DLD1 (cell line): ENCODE data around the gene INKA1.
"Not testable (repeated sequence)": the region's sequence is repeated elsewhere in the genome, so short reads cannot be mapped to it uniquely, and the experiment has no call there.

Experiments used
- in situ Hi-C: cut with HindIII; loops from 2 replicates; pipeline ENCODE4 v1.10.0; 2017; ENCODE audit warnings: low sequenced_read_pairs

The INKA1 gene

DNA sequence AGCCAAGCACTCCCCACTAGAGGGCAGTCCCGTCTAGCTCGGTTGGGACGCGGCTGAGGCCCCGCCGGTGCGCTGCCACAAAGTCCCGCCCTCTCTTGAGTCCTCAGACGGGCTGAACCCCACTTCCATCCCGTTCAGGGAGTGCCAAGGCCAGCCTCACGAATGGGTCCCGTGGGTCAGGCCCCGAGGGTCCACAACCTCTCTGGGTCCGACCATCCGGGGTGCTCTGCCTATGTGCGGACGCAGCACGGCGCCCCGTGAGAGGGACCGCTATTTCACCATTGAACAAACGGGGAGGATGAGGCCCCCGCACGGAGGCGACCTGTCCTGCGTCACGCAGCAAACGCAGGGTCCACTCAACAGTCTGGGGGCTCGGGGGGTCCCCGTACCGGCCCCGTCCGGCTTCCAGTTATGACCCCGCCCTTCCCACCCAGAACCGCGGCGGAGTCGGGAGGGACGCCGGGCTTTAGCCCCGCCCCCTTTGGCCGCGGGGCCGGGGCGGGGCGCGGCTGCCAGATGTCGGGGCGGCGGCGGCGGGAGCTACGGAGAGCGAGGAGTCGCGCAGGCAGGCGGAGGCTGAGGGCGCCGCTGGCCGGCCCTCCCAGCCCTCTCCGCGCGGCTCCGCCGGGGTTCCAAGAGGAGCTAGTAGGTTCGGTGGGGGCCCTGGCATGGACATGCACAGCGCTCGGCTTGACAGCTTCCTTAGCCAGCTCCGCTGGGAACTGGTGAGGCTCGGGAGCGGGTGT lies at the start of gene INKA1:
Gene INKA1, plus strand, starts transcription at position 543 of the 746 bp plus-strand sequence. Its CDS starts 132 bp downstream, at position 675.
- in situ Hi-C loops, result no loop called here

DNA sequence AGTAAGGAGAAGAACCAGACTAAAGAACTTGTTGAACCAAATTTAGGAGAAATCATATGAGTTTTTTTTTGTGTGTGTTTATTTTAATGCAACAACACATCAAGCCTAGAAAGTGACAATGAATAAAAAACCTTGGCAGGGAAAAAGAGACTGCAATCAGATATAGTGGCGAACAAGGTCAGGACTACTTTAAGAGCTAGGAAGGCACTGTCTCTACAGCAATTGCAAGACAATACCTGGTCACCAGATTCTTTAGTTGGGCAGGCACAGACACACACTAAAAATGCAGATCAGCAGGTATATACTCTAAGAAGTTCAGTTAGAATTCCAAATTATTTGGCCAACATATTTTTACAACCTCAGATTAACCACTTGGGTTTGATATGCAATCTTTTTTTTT lies 48.5 kb upstream of the INKA1 start:
- in situ Hi-C loops, result no loop called here

DNA sequence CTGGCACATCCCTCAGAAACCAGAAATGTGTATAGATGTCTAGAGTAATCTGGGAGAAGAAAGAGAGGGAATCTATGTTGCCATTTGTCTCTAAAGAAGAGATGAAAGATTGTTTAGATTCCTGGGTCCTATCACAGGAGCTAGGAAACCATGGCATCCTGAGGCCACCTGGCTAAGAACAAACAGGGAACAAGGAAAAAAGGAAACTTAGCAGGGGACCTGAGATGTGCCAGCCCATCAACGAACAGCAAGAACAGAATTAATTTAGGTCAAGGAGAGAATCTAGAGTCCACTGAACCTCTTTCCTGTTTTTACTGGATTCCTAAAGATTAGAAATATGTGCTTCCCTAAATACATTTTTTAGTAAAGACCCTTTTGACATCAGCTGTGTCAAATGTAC lies 47.0 kb upstream of the INKA1 start:
- in situ Hi-C loops, result no loop called here

DNA sequence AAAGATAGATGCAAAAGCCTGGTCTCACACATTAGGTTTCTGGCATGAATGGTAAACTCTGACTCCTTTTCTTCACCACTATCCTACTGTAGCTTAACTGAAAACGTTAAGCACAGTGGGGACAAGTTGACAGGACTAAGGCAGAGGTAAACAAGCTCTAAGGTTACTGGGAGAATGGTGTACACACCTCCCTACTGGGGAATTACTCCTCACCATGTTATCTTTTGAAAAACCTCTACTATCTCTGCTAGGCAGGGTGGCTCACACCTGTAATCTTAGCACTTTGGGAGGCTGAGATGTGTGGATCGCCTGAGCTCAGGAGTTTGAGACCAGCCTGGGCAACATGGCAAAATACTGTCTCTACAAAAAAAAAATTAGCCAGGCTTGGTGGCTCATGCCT lies 45.9 kb upstream of the INKA1 start:
- in situ Hi-C loops, result no loop called here

DNA sequence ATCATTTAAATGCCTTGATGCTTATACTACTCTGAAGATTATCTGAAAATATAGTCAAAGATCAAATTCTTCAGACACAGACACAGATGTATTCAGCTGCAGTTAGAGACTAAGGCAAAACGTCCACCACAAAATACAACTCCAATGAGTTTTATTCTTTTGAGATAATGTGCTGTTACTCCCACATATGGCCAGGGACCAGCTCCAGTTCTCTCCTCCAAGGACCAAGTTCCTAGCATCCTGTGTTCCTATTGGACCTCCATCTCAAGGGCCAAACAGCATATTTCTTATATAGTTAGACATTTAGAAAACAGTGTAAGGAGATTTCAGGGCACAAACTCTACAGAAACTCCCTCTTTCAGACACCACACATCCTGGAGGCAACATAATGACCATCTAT lies 43.8 kb upstream of the INKA1 start:
- in situ Hi-C loops, result no loop called here

DNA sequence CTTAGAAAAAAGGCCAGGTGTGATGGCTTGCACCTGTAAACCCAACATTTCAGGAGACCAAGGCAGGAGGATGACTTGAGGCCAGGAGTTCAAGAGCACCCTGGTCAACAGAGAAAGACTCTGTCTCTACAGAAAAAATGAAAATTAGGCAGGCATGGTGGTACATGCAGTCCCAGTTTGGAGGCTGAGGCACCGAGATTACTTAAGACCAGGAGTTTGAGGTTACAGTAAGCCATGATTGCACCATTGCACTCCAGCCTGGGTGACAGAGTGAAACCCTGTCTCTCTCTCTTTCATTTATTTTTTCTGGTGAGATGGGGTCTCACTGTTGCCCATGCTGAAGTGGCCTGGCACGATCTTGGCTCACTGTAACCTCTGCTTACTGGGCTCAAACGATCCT lies 41.4 kb upstream of the INKA1 start:
- in situ Hi-C loops, result no loop called here

DNA sequence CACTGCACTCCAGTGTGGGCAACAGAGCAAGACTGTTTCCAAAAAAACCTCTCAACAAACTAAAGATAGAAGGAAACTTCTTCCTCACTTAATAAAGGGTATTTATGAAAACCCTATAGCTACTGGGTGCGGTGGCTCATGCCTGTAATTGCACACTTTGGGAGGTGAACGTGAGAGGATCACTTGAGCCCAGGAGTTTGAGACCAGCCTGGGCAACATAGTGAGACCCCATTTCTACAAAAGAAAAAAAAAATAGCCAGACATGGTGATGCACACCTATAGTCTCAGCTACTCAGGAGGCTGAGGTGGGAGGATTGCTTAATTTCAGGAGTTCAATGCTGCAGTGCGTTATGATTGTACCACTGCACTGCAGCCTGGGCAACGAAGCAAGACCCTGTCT lies 39.1 kb upstream of the INKA1 start:
- in situ Hi-C loops, result no loop called here

DNA sequence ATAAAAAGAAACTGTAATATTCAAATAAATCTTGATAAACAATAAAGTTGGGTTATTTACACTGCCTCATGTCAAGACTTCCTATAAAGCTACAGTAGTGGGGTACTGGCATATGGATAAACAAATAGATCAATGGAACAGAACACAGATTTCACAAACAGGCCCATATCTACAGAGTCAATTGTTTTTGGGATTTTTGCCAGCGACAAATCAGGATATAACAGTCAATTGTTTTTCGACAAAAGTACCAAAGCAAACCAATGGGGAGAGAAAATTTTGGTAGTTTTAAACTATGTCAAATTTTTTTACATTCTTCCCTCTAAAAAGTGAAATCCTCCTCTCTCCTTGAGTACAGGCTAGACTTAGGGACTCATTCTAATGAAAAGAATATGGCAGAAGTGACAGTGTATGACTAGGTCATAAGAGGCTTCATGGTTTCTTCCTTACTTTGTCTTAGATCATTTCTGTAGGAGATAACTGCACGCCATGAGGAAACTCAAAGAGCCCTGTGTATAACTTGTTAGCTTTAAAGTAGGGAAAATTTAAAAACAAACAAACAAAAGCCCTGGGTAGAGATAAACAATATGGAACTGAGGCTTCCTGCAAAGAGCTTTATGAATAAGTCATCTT lies 33.7 kb upstream of the INKA1 start:
- in situ Hi-C loops, result no loop called here

DNA sequence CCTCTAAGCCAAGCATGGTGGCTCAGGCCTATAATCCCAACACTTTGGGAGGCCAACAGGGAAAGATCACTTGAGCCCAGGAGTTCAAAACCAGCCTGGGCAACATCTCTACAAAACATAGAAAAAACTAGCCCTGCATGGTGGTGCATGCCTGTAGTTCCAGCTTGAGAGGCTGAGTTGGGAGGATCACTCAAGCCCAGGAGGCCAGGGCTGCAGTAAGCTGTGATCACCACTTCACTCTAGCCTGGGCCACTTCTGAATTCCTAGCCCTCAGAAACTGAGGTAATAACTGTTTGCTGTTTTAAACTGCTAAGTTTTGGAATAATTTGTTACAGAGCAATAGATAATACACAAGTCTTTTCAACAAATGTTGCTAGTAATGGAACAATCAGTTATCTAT lies 33.1 kb upstream of the INKA1 start:
- in situ Hi-C loops, result no loop called here

DNA sequence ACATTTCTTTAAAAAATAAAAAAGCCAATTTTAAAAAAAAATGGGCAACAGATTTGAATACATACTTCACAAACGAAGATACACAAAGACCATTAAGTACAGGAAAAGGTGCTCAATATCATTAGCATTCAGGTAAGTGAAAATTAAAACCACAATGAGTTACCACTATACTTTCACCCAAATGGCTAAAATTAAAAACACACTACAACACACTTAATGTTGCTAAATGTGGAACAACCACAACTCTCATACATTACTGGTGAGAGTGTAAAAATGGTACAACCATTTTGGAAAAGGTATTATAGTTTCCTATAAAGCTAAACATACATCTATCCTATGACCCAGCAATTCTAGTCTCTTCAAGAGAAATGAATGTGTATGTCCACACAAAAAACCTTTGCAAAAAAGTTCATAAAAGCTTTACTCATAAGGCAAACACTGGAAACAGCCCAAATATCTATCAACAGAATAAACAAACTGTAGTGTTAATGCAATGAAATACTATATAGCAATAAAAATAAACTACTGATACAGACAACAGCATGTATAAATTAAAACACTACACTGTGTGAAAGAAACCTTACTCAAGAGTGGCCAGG lies 31.6 kb upstream of the INKA1 start:
- in situ Hi-C loops, result no loop called here

DNA sequence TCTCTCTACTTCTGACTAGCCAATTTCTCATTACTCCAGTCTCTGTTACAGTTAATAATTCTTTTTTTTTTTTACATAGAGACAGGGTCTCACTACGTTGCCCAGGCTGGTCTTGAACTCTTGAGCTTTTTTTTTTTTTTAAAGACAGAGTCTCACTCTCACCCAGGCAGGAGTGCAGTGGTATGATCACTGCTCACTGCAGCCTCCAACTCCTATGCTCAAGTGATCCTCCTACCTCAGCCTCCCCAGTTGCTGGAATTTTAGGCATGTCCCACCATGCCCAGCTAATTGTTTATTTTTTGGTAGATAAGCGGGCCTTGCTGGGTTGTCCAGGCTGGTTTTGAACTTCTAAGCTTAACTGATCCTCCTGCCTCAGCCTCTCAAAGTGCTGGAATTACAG lies 30.4 kb upstream of the INKA1 start:
- in situ Hi-C loops, result no loop called here

DNA sequence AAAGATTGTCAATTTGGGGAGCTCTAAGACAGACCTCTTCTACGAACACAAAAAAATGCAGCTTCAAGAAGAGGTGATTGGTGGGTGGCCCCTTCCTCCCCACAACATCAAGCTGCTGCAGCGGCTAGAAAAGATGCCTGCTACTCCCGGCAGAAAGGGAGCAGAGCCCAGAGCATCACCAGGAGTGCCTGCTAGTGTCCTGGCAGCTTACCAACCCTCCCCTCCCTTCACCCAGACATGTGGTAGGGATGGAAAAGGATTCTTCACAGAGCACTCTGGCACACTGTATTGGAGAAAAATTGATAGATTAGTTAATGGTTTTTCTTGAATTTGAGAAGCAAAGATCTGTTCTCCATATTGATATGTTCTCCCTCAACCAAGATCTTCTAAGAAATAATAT lies 27.5 kb upstream of the INKA1 start:
- in situ Hi-C loops, result no loop called here

DNA sequence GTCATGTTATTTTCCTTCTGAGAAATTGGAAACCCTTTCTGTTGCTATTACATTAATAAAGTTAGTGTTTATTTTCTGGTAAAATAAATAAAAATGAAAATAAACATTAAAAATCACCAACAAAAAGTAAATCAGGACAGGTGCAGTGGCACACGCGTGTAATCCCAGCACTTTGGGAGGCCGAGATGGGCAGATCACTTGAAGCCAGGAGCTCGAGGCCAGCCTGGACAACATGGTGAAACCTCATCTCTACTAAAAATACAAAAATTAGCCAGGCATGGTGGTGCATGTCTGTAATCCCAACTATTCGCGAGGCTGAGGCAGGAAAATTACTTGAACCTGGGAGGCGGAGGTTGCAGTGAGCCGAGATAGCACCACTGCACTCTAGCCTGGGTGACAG lies 27.0 kb upstream of the INKA1 start:
- in situ Hi-C loops, result not testable (repeated sequence)

DNA sequence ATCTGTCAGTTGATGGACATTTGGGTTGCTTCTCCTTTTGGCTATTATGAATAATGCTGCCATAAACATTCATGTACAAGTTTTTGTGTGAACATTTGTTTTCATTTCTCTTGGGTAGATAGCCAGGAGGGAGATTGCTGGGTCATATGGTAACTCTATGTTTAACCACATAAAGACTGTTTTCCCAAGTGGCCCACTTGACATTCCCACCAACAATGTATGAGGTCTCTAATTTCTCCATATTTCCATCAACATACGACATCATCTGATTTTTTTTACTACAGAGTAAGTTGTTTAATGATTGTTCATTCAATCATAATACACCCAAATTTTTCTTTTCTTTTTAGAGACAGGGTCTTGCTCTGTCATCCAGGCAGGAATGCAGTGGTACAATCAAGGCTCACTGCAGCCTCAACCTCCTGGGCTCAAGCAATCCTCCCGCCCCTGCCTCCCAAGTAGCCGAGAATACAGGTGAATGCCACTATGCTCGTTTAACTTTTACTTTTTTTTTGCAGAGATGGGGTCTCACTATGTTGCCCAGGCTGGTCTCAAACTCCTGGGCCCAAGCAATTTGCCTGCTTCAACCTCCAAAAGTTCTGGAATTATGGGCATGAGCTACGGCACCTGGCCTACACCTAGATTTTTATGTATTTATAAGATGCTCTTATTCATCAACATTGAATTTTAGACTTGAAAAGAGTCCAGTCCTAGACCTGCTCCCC lies 23.5 kb upstream of the INKA1 start:
- in situ Hi-C loops, result no loop called here

DNA sequence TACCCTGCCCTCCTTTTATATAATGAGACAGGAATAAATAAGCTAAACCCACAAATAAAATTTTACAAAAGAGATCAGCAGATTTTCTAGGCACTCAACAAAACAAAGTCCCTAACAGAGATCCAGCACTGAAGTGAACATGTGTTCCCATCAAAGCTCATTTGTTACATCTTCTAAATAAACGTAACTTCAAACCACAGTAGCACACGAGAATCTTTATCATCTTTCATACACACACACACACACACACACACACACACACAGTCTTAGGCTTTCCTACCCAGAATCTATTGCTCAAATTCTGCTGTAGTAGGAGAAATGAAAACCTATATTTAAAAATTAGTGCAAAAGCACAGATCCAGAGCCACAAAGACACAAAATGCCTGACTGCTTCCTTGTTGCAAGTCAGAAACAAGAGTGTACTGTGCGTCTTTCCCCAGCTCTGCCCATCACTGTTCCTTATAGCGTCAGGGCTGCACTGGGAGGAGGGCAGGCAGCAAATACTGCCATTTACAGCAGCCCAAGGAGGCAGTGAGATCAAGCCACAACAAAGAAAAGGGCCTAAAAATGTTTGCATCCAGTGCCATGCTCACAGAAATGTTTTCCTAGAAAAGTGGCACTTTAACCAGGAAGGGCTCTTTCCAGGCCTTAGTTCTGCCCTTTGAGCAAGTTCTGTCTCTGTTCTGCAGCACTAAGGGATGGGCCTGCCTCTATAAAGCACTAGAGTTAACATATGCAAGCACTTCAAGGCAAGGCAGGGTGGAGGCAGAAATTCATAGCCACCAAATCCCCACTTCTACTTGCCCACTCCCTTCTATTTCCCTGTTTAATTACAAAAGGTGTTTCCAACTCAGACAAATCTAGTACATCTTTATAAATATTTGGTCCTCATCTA lies 22.7 kb upstream of the INKA1 start:
- in situ Hi-C loops, result no loop called here

DNA sequence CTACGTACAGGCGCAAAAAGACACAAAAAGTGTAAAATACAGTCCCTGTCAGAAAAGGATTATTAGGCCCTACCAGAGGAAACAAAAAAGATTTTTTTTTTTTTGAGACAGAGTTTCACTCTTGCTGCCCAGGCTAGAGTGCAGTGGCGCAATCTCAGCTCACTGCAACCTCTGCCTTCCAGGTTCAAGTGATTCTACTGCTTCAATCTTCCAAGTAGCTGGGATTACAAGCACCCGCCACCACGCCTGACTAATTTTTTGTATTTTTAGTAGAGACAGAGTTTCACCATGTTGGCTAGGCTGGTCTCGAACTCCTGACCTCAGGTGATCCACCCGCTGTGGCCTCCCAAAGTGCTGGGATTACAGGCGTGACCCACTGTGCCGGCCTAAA lies 22.1 kb upstream of the INKA1 start:
- in situ Hi-C loops, result not testable (repeated sequence)

DNA sequence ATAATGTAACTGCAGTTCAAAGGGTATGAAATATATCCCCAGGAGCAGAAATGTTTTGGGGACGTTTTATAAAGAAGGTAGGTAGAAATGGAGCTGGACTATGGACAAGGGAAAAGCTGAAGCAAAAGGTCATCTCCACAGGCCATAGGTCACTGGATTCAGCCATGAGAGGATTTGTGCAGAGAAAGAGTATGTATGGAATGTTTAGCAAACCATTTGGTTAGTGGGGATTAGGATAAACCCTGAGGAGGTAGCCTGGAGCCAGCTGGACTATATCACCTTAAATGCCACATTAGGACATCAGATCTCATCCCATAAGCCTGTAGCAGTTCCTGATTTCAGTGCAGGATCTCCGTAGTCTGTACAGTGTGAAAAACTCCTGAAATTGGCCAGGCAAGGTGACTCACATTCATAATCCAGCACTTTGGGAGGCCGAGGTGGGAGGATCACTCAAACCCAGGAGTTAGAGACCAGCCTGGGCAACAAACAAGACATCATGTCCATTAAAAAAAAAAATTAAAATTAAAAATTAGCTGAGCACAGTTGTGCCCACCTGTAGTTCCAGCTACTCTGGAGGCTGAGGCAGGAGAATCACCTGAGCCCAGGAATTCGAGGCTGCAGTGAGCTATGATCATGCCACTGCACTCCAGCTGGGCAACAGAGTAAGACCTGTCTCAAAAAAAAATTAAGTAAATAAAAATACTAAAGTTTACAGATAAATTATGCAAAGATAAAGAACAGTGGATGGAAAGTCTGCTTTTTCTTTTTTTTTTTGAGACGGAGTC lies 21.5 kb upstream of the INKA1 start:
- in situ Hi-C loops, result no loop called here

DNA sequence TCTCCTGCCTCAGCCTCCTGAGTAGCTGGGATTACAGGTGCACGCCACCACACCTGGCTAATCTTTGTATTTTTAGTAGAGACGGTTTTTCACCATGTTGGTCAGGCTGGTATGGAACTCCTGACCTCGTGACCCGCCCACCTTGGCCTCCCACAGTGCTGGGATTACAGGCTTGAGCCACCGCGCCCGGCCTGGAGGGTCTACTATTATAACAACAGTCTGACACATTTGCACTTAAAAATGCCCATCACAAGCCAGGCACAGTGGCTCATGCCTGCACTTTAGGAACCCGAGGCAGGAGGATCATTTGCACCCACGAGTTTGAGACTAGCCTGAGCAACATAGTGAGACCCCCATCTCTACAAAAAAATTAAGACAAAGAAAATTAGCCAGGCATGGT lies 20.8 kb upstream of the INKA1 start:
- in situ Hi-C loops, result not testable (repeated sequence)

DNA sequence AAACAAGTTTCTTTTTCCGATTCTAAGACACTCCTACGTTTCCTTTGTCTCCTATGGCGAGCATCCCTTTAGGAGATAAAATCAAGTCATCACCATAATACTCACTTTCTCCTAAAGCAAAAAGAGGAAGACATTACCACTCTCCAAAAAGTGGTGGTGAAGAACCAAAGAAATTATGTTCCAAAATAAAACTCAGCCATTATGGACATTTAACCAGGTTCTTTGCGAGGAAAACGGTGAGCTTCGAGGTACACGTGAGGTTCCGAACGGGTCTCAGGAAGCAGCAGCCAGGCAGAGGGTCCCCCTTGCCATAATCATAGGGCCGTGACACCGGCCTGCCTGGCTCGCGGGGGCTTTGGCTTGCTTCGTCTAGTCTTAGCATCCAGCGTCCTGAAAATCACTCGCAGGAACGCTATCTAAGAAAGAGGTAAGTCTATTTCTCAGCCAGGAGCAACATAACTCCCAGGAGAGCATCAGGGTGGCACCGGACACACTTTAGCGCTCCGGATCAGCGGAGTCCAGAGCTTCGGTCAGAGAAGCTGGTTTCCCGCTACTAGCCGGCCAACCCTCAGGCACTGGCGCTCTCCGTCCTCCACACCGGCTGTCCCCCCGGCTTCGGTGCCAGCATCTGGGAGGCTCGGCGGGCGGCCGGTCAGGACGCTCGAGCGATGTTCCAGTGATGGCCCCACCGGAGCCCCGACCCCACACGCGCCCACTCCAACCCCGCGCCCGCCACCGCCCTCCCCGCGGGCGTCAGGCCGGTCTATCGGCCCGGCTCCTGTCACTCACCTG lies 17.3 kb upstream of the INKA1 start:
- in situ Hi-C loops, result no loop called here
